ENCODE data around the gene MRPS2.

DNA sequence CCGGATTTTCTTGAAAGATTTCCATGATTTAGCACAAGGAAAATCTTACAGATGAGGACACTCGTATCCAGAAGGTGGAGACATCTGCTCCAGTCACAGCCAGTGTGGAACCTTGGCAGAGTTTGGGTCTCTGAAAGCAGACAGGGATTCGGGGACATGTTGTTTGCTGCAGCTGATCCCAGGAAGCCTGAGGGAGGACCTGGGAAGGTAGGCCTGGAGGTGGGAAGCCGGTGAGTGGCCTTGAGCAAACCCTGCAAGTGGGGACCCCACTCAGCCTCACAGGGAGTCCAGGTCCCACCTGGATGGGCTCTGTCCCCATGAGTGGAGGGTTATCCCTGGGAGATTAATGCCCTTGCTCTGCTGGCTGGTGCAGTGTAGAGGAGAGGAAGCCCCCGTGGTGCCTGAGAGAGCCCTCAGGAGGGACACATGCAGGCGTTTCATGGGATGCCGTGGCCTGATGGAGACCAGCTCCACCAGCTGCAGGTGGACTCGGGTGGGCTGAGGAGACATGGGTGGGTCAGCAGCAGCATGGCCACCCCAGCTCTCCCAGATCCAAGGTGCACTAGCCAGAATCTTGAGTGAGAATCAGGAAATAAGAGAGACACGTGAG is 7.8 kb downstream of the MRPS2 start:
- no peak for TF ChIP-seq POLR2A (IDR thresholded peaks at IDR 0.05)
- TF ChIP-seq, protein P1, sequence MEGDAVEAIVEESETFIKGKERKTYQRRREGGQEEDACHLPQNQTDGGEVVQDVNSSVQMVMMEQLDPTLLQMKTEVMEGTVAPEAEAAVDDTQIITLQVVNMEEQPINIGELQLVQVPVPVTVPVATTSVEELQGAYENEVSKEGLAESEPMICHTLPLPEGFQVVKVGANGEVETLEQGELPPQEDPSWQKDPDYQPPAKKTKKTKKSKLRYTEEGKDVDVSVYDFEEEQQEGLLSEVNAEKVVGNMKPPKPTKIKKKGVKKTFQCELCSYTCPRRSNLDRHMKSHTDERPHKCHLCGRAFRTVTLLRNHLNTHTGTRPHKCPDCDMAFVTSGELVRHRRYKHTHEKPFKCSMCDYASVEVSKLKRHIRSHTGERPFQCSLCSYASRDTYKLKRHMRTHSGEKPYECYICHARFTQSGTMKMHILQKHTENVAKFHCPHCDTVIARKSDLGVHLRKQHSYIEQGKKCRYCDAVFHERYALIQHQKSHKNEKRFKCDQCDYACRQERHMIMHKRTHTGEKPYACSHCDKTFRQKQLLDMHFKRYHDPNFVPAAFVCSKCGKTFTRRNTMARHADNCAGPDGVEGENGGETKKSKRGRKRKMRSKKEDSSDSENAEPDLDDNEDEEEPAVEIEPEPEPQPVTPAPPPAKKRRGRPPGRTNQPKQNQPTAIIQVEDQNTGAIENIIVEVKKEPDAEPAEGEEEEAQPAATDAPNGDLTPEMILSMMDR (IDR thresholded peaks at IDR 0.05): no peak
